ENCODE measurements around the gene DOCK11. TPM values are rescaled to one million over a fixed set of nuclear protein-coding genes. Genes with fewer than 3 reads are reported as not detected.

DOCK11 gene
- total RNA-seq = 0.43 and 0.60 TPM in 2 replicates

DNA sequence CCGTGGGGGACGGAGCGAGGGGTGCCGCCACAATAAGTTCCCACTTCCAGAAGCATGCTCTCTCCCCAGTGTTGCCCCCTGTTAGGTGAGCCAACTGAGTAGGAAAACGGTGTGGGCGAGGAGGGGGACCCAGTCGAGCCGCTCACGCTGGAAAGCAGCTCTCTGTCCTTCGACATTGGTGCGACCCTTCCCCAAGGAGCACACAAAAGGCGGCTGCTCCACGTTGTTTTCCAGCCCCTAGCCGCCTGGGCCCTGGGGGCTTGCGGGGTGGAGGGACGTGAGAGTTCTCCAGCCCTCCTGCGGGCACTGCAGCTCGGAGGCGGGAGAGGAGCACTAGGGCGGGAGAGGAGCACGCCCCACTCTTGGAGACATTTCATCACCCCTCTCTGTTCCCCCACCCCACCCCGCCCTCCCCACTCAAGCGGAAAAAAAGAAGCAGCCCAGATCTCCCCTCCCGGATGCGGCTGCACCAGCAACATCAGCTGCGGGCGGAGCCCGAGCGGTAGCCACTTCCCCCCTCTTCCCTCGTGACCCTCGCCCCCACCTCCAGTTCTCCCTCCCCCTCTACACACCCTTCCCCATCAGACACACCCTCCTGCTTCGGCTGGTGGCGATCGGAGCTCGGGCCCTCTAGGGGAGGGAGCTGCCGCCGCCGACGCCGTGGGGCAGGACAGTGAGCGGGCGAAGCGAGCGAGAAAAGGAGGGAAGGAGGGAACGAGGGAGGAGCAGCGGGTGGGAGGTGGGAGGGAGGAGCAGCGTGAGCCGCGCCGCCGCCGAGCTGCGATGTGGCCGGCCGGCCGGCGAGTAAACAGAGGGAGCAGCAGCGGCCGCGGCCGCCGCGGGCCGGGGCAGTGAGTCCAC, at the start of gene DOCK11:
DOCK11 (plus strand) TSS at position 755 of the 861 bp plus-strand sequence. CDS start 157 bp downstream, outside the sequence.

DNA sequence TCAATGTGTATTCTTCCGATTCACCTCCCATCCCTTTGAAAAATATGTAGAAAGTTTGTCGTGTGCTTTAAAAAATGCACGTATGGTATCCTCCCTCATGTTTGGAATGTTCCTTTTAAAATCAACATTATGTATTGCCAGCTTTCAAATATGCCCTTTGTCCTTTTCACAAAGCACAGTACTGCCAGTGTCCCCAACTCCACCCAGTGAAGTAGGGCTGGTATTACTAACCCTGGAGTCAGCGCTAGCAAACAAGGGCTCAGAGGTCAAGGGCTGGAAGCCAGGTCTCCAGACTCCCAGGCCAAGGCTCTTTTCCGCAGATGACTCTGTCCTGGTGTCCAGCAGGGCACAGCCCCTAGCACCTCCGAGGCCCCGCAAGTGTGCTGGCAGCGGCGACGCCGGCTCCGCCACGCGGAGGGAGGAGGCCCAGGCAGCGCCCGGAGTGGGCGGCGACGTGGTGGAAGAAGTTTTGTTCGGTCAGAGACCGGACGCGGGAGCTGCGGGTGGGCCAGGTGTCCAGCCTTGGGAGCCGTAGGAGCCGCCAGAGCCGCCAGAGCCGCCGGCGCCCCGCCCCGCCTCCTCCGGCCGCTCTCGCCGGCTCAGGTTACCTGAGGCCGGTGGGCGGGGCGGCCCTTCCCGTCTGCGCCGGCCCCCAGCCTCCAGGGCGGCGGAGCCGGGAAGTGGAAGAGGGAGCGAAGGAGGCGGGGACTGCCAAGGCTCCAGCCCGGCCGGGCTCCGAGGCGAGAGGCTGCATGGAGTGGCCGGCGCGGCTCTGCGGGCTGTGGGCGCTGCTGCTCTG, 231.5 kb downstream of the DOCK11 start, which contains the start of gene IL13RA1:
IL13RA1 (plus strand) TSS at position 720 of the 799 bp plus-strand sequence; CDS start at position 753, 33 bp downstream.

Other genes with a start within 250 kb of the DOCK11 start
- gene WDR44, start 149.7 kb upstream of the DOCK11 start, total RNA-seq = 9.2 and 10.2 TPM in 2 replicates
- 71.4 and 117 TPM in 2 replicates for gene IL13RA1, start 231.8 kb downstream of the DOCK11 start, total RNA-seq

All from dermis lymphatic vessel endothelial cell (primary cell).